AG04450 (cell line): Measurements from ENCODE around the gene POP5. TPM values are rescaled to one million over a fixed set of nuclear protein-coding genes. Genes with fewer than 3 reads are reported as not detected.

Source experiments
- CTCF ChIA-PET: fragments of 300-600, 350-600 bp; formaldehyde crosslinking; extraction: SDS; loops from one replicate; lab custom pipeline; 2022; ENCODE audit warnings: antibody characterized with exemption, inconsistent platforms; lab: Charles Lee
- POLR2A ChIA-PET: fragments of 350-600 bp; formaldehyde crosslinking; extraction: SDS; loops from one replicate; lab custom pipeline; 2021; ENCODE audit warnings: antibody characterized with exemption, inconsistent platforms; lab: Yijun Ruan, JAX
- DNase-seq: peaks from one replicate; pipeline ENCODE4 v3.0.0-alpha.2; 2011; ENCODE audit warnings: low read depth, low spot score
- H3K27ac ChIP-seq: one replicate; pipeline ENCODE4 v1.5.1; 2012; ENCODE audit warnings: low read depth, low read length, control low read depth
- H3K27me3 ChIP-seq: one replicate; pipeline ENCODE4 v1.6.0; 2012; ENCODE audit warnings: low read length; ENCODE audit not compliant: control insufficient read depth, insufficient read depth
- H3K4me3 ChIP-seq: 2 replicates; pipeline ENCODE4 v1.5.1; 2011; ENCODE audit warnings: mild to moderate bottlenecking, low read depth, low read length, control low read depth
- H3K9me3 ChIP-seq: 2 replicates; pipeline ENCODE4 v1.5.1; 2012; ENCODE audit warnings: low read length; ENCODE audit not compliant: control insufficient read depth, insufficient read depth
- polyA minus RNA-seq: library from RNA; depleted of rRNA, polyadenylated mRNA; stranded (reverse); fragments of >200 nt; gene quantifications from 2 replicates; pipeline ENCODE4 v1.2.3, GENCODE V29; 2011; rRNA and poly(A)+ RNA removed
- polyA plus RNA-seq: library from polyadenylated mRNA; depleted of rRNA; stranded (reverse); fragments of >200 nt; gene quantifications from 2 replicates; pipeline ENCODE4 v1.2.3, GENCODE V29; 2011; rRNA removed
- TF ChIP-seq, protein P1 (sequence below): IDR thresholded peaks from 2 replicates; pipeline ENCODE4 v1.5.1; 2011; ENCODE audit warnings: low read depth, low read length, control low read depth, inconsistent platforms

Gene POP5, protein sequence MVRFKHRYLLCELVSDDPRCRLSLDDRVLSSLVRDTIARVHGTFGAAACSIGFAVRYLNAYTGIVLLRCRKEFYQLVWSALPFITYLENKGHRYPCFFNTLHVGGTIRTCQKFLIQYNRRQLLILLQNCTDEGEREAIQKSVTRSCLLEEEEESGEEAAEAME
- 49.8 and 54.0 TPM in 2 replicates for polyA plus RNA-seq
- polyA minus RNA-seq: 15.4 and 18.3 TPM in 2 replicates

DNA sequence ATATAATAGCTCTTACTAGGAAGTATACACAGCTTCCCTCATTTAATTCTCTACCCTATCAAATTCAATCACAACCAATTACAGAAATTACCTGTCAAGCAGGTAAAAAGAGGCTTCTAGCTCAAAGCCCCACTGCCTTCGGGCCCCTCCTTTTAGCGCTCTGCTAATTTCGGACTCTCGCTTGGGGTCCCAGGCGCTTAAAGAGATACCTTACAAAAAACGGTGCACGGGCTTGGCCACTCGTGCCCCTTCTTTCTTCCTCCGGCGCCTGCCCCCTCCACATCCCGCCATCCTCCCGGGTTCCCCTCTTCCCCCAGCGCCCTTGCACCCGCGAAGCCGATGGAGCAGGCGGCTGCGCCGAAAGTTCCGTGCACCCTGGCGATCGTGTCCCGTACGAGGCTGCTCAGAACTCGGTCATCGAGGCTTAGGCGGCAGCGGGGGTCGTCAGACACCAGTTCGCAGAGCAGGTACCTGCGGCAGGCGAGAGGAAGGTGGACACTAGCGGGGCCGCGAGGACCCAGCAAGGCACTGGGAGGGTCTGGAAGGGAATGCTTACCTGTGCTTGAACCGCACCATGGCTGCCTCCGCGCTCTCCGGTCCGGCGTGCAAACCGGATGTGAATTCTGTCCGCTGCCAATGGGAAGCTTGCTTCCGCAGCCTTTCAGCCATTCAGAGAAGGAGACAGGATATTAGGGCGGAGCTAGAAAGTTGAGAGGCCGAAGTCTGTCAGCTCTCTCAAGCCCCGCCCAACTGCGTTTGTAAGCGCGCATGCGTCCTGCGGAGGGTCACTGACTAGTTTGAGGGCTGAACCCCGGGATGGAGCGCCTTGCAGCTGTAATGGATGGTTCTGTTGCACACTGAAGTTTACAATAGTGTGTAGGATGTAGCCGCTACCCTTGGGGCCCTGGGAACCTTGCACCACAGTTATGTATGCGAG is at the start of gene POP5:
Gene POP5 (minus strand): TSS at position 616 of the 937 bp plus-strand sequence. CDS start 40 bp downstream, at position 576.
- POLR2A ChIA-PET: interaction anchor here (0.5 to 1.3 kb wide), 11 partner anchors 25 to 855 kb away, joined by 3 to 7 read pairs (median 3); partner anchors contain the start of genes COQ5, DYNLL1, MLEC and RPLP0
- Histone ChIP-seq H3K9me3 (no peaks in the 10 kb centered on the region; the same call in 1 of the 2 replicates), H3K27ac (peak within 1 kb of the TSS; percentile 47), H3K27me3 (peaks cover 8% of the 10 kb centered on the region), H3K4me3 (peak within 1 kb of the TSS; percentile 100)
- DNase-seq: peak; percentile 95
- TF ChIP-seq, protein P1, sequence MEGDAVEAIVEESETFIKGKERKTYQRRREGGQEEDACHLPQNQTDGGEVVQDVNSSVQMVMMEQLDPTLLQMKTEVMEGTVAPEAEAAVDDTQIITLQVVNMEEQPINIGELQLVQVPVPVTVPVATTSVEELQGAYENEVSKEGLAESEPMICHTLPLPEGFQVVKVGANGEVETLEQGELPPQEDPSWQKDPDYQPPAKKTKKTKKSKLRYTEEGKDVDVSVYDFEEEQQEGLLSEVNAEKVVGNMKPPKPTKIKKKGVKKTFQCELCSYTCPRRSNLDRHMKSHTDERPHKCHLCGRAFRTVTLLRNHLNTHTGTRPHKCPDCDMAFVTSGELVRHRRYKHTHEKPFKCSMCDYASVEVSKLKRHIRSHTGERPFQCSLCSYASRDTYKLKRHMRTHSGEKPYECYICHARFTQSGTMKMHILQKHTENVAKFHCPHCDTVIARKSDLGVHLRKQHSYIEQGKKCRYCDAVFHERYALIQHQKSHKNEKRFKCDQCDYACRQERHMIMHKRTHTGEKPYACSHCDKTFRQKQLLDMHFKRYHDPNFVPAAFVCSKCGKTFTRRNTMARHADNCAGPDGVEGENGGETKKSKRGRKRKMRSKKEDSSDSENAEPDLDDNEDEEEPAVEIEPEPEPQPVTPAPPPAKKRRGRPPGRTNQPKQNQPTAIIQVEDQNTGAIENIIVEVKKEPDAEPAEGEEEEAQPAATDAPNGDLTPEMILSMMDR: no peak
- CTCF ChIA-PET: interaction anchor here (0.6 to 6.0 kb wide), 8 partner anchors 67 to 530 kb away, joined by 3 to 94 read pairs (median 7); no protein-coding TSS in a partner anchor

DNA sequence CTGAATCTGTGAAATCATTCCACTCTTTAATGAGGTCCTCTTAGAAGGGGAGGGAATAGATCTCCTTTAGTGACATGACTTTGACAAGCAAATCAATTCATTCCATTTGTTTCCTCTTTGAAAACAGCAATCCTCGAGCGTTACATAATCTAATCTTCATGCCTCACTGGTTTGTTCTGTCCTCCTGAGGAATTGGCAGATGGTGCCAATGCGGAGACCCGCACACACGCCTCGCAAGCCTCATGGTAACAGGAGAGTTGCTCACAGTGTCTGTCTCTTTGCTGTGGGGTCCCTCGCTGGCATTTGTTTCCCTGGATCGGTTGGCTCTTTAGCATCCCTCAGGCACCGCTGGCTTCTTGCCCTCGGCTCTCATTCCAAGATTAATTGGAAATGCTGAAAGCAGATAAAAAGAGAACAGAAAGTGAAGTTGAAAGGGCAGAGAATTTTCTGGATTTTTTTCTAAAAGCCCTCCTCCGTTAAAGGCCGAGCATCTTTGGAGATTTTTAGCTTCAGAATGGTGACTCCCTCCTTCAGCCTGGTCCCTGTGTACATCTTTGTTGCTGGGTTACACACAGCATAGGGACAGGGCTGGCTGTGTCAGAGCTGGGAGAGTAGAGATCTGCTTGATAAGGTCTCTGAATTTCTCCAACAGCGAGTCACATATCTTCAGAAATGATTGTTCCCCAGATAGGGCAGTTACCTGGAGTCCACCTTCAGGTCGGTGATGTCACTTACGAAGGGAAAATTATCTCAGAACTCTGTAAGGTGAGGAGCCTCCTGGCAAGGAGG is 49.1 kb upstream of the POP5 start:
- Histone ChIP-seq H3K27me3 (peaks cover 26% of the 10 kb centered on the region), H3K4me3 (no peak overlapping the region), H3K27ac (no peak overlapping the region), H3K9me3 (no peaks in the 10 kb centered on the region)
- TF ChIP-seq, protein P1: no peak
- ChIA-PET POLR2A (no interaction called here), CTCF (interaction anchor here (1.6 to 1.8 kb wide), 2 partner anchors 16 to 17 kb away, joined by 6 to 8 read pairs; no protein-coding TSS in a partner anchor)
- no peak for DNase-seq

DNA sequence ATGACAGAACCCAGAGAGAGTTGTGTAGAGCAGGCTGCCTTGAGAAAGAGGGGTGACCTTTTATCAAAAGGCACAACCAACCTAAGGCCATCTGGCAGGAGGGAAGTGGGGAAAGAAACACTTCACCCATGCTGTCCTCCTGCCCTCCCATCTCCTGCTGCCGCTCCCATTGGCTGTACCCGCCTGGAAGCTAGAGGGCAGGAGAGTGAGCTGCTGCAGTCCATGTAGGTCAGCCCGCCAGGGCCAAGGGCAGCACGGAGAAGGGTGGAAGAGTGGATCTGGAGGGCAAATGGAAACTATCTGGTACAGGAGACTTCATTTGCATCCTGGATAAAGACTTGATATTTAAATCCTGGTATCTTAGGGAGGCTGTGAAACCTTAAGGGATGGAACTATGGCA is 47.7 kb upstream of the POP5 start:
- ChIA-PET CTCF (interaction anchor here (0.7 to 1.6 kb wide), 3 partner anchors 14 to 408 kb away, joined by 3 to 8 read pairs (median 4); no protein-coding TSS in a partner anchor), POLR2A (no interaction called here)
- TF ChIP-seq, protein P1: peak; percentile 13; the same call in 1 of the 2 replicates
- H3K9me3 ChIP-seq: no peaks in the 10 kb centered on the region
- DNase-seq: no peak
- H3K27me3 ChIP-seq: peaks cover 19% of the 10 kb centered on the region
- H3K4me3 ChIP-seq: no peak overlapping the region
- H3K27ac ChIP-seq: no peak overlapping the region

DNA sequence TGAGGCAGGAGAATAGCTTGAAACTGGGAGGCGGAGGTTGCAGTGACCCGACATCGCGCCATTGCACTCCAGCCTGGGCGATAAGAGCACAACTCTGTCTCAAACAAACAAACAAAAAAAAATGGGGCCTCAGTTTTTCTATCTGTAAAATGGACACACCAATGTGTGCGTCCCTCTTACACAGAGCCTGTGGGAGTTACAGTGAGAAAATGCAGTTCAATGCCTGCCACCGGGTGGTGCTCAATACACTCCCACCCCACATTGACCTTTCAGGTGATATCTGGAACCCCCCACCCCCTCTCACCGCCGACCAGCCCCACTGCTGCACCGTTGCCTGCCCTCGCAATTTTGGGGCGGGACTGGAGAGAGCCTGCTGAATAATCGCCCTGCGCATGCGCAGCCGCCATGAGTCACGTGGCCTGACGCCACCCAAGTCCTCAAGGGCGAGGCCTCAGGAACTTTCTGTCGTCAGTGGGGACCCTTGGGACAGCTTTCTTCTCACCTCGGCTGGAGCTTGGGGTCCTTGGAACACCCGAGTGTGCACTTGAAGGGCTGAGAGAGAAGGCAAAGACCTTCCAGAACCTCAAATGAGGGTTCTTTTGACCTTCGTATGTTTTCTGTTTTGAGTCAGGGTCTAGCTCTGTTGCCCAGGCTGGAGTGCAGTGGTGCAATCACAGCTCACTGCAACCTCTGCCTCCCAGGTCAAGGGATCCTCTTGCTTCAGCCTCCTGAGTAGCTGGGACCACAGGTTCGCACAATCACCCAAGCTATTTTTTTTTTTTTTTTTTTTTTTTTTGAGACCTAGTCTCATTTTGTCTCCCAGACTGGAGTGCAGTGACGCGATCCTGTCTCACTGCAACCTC is 44.6 kb upstream of the POP5 start:
- ChIA-PET POLR2A (no interaction called here), CTCF (interaction anchor here (0.6 to 1.2 kb wide), 3 partner anchors 21 to 372 kb away, joined by 3 to 16 read pairs (median 5); no protein-coding TSS in a partner anchor)
- H3K27ac ChIP-seq: no peak overlapping the region
- DNase-seq: no peak
- TF ChIP-seq, protein P1: no peak
- no peak overlapping the region for H3K4me3 ChIP-seq
- H3K27me3 ChIP-seq: peaks cover 20% of the 10 kb centered on the region
- no peaks in the 10 kb centered on the region; the same call in 1 of the 2 replicates for H3K9me3 ChIP-seq
